Activated CD4-positive, alpha-beta T cell treated with anti-CD3 and anti-CD28 coated beads, Interleukin-2, amount 50 U/mL, for 4 hours (primary cell): ENCODE data around the gene MYOCD.

Experiments used
- DNase-seq, 2 experiments: peaks; one replicate each; pipeline ENCODE4 v3.0.0-alpha.2; 2020

The MYOCD gene

DNA sequence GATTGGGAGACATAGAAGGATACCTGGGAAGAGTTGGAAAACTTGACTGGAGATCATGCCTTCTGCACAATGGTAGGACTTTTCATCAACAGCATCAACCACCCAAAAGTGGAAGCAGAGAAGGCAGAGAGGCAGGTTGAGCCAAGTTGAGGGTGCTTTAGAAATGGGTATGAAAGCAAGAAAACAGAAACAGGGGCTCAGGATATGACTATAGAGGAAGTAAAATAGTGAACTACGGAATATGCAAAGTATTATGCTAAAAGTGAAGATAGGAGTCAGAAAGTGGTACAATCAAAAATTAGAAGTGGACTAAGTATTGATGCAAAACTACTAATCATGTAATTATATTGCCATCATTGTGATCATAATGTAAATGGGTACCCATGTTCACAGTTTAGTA, 107.5 kb downstream of the MYOCD start:
- DNase-seq, result no peak

DNA sequence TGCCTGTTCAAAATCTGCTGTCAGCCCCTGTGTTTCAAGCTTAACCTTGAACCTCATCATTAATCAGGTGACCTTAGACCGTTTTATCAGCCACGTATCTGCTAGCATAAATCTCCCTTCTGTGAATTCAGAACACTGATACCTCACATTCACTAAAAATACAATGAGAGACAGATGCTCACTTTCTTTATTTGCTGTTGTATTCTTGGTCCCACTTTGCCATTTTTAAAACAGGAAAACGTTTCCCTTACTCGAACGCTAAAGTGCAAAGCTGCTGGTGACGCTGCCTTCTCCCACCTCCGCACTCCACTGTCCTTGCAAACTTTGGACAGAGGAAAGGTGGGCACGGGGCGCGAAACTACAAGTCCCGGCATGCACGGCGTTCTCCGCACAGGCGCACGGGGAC, 123.4 kb downstream of the MYOCD start:
- DNase-seq, result no peak

DNA sequence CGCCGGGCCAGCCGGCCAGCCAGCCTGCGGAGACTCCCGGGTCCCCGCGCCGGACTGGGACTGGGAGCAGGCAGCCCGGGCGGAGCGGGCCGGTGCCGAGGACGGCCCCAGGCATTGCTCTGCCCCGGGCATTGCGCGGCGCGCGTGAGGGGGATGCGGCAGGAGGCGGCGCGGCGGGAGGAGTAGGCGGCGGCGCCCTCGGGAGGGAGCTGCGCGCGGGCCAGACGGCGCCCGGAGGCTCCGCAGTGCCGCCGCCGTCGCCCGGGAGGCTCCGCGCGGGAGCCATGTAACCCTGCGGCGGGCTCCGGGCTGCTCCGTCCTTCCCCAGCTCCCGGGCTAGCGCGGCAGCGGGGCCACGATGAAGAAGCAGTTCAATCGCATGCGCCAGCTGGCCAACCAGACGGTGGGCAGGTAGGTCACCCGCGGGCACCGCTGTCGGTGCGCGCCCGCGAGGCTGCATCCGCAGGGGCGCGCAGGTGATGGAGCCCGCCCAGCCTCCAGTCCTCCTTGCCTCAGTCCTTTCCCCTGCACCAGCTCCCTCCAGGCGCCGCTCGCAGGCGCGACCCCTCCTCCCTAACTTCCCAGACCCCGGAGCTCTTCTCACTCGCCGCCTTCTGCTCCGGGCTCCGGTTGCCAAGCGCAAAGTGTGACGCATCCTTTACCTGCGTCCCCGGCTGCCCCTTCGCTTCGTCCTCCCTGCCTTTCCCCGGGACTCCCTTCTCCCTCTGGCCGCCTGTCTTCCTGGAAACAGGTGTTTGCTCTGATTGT, 124.0 kb downstream of the MYOCD start, which contains the start of gene ARHGAP44:
Gene ARHGAP44, plus strand, starts transcription at position 18 of the 768 bp plus-strand sequence. Its CDS starts 341 bp downstream, at position 359.
- no peak for DNase-seq

DNA sequence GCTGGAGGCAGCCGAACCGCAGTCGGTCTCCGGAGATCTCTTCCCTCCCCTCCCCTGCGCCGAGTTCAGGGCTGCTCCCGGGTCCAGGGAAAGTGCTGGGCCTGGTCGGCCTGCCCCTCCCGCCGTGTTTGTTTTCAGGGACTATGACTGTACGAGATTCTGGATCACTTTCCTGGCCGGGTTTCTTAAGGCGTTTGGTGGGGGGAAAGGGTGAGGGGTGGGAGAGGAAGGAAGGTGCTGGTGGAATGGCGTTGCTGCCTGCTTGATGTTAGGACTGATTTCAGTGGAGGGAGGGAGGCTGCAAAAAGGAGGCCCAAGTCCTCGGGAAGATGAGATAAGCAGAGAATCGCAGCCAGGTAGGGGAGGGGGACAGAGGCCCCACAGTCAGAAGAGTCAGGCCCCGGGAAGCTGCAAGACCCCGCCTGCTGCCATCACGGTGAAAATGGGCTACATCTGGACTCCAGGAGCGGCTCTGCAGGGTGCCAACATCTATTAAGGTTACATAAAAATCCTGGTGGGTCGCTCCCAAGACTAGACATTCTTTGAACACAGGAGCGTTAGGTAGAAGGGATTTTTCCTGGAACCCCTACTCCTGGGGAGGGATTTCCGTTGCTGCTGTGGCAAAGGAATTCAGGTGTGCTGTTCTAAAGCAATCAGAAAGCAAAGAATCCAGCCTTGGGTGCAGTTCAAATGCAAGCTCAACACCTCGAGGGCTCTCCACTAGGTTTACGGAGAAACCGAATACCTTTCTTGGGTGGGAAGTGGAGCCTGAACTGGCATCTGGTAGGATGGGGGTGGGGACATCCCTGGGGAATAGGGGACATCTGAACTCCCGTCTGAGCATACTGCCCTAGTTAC, 124.8 kb downstream of the MYOCD start:
- no peak for DNase-seq

DNA sequence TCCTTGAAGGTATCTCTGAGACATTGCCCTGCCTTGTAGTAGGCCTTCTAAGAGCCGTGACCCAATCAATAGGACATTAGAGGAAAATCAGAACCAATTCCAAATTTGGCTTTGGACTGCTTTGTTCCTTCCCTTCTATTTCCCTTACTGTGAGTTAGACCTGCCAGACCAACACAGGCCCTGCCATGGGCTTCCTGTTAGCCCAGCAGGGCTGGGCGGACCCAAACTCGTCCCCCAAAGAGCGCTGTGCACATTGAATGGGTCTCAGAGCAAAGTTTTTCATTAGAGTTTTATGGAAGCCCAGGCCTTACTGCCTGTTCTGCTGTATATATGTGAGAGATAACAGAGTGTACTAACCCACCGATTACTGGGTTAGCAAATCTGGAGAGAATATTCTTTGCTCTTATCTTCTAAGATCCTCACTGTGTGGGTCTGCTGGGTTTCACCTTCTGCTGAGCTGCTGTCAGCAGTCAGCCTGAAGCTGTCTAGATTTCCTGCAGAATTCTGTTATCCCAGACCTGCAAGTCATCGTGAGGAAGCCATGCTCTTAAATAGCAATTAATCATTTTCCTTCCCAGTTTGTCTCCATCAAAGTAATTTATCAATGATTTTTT, 129.3 kb downstream of the MYOCD start:
- no peak for DNase-seq

DNA sequence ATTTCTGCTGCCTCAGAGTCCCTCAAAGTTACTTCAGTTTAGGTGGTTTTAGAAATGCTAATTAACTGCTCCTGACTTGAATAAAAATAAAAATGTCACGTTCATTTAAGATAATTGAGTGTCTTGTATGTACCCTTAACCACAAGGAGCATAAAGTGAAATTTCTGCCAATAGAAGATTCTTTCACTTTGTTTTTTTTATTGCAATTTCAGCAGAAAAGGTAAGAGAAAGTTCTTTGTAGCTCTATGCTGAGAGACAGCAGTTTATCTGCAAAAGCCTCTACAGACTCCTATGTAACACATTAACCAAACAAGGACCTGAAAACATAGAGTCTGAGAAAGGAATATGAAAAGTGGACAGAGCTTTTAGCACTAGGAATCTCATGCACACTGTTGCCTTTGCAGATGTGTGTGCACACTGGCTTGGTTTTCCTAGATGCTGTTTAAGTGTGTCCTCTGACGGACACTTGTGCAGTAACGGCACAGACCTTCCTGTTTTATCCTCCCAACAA, 135.2 kb downstream of the MYOCD start:
- no peak for DNase-seq

DNA sequence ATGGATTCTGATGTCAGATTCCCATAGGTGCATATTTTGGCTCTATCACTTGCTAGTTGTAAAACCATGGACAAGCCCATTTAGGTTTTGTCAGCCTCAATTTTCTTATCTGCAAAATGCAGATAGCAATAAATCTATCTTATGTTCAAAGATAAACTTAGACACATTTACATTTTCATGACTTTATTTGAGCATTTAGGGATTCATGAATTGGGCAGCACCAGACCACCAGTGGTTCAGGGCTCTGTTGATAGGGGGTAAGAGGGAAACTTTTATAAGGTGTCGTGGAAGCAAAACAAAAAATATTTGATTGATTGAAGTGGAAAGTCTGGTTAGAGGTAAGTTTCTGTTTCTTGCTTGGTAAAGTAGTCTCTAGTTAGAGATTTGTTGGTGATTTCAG, 140.9 kb downstream of the MYOCD start:
- no peak for DNase-seq

DNA sequence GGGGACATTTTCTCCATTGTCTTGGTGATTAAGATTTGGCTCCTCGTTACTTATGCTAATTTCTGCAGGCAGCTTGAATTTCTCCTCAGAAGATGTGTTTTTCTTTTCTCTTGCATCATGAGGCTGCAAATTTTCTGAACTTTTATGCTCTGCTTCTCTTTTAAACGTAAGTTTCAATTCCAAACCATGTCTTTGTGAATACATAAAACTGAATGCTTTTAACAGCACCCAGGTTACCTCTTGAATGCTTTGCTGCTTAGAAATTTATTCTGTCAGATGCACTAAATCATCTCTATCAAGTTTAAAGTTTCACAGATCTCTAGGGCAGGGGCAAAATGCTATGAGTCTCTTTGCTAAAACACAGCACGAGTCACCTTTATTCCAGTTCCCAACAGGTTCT, 143.0 kb downstream of the MYOCD start:
- DNase-seq, result no peak

DNA sequence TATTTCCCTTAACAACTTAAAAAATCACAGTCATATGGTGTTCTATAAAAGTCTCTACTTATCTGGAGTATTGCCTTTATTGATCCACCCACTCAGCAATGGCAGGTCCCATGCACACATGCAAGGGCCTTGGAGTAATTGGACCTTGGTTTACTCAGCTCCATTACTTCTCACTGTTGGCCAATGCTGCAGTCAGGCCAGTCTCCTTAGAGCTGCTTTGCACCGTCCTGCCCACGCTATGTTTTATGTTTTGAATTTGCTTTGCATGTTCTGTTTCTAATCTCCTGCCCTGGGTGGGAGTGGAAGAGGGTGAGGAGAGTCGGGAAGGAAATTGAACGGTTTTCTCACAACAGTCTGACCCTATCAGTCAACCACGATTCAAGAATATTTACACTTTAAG, 147.2 kb downstream of the MYOCD start:
- no peak for DNase-seq

DNA sequence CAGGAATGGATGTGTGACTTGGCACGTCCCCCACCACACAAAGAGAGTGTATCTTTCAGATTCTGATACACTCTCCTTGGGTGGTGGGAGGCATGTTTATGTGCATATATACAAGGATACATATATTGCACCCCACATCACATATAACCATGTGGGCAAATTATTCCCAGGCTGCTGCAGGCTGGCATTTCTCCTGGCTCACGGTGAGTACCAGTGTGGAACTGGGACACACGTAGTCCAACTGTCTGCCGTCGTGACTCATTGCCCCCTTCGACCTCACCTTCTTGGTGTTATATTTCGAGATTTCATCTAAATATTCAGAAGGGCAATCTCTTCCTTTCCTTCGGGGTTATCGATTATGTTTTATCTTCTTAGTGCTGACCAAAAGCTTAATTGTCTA, 148.0 kb downstream of the MYOCD start:
- DNase-seq, result no peak

DNA sequence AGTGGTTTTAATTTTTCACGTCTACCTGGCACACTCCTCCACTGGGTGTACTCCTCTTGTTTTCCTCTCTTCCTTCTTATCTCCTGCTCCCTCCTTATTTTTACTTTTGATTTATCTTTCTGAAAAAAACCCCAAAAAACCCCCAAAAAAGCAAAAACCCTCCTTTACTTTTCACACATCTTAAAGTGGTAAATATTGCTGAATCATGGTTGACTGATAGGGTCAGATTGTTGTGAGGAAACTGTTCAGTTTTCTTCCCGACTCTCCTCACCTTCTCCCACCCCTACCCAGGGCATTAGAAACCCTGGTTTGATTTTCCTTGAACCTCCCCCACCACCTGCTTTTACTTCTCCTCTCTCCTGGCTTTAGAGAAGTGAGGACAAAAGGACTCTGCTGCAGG, 149.0 kb downstream of the MYOCD start:
- no peak for DNase-seq

DNA sequence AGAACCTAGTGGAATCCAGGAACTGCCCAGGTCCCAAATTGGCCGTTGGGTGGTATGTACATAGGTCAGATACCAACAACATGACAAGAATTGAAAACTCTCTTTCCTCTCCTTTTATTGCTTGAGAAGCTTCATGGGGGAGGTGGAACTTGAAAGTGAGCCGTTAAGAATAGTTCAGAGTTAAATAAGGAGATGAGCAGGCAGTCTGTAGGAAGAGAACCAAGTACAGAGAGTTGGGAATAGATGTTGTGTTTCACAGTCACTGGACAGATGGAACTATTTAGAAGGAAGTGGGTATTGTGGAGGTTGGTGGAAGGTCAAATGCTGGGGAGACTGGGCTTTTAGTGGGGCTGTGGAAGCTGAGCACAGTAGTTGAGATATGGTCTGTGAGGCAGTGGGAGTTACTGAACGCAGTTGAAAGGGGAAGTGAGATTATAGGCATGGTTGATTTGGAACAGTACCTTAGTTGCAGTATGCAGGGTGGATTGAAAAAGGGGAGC, 150.0 kb downstream of the MYOCD start:
- no peak for DNase-seq
